Vagina (tissue), 2 donors: ENCODE measurements around the gene COBL. TPM values are rescaled to one million over a fixed set of nuclear protein-coding genes. Genes with fewer than 3 reads are reported as not detected.

Experiments
- DNase-seq, 2 donors: peaks; one replicate each; pipeline ENCODE4 v3.0.0-alpha.2; 2017; ENCODE audit errors: extremely low spot score in 2 of 2
- H3K27ac ChIP-seq: fragments of 200-600 bp; sonication (generic); one replicate; pipeline ENCODE4 v1.5.1; 2019
- H3K27me3 ChIP-seq: fragments of 200-600 bp; sonication (generic); one replicate; pipeline ENCODE4 v1.5.1; 2019
- H3K36me3 ChIP-seq, 2 donors: fragments of 200-600 bp; sonication (generic); one replicate each; pipeline ENCODE4 v1.5.1; 2017 to 2019
- H3K4me1 ChIP-seq: fragments of 200-600 bp; sonication (generic); one replicate; pipeline ENCODE4 v1.5.1; 2019
- H3K4me3 ChIP-seq, 2 donors: fragments of 200-600 bp; sonication (generic); 1 replicate in 1 of 2; 2 replicates in 1 of 2; pipeline ENCODE4 v1.5.1; 2016 to 2019
- H3K9me3 ChIP-seq: fragments of 200-600 bp; sonication (generic); one replicate; pipeline ENCODE4 v1.5.1; 2019
- CTCF ChIP-seq, 3 experiments: fragments of 450-650 bp in 2 of 3; fragments of 200-600 bp in 1 of 3; sonication (generic) in 1 of 3; IDR thresholded peaks; one replicate each; pipeline ENCODE4 v1.5.1; 2017 to 2019; ENCODE audit warnings: antibody characterized with exemption in 3 of 3, mild to moderate bottlenecking in 2 of 3, moderate library complexity in 2 of 3
- POLR2A ChIP-seq, 2 donors: fragments of 450-650 bp; IDR thresholded peaks; one replicate each; pipeline ENCODE4 v1.6.1; 2017; ENCODE audit warnings: antibody characterized with exemption in 2 of 2, mild to moderate bottlenecking in 2 of 2, moderate library complexity in 2 of 2
- POLR2AphosphoS5 ChIP-seq, 2 donors: sonication (generic); formaldehyde crosslinking; IDR thresholded peaks; one replicate each; pipeline ENCODE4 v1.9.0; 2017; ENCODE audit warnings: antibody characterized with exemption in 2 of 2, mild to moderate bottlenecking in 2 of 2, low read depth in 1 of 2; ENCODE audit not compliant: insufficient read depth in 1 of 2
- intact Hi-C: fragments of 100-400 bp; cut with DNase I; formaldehyde crosslinking; loops from one replicate; pipeline ENCODE4 v1.15.1; 2023
- total RNA-seq: library from RNA; depleted of rRNA; stranded (reverse); fragments of >200 nt; gene quantifications from one replicate; pipeline ENCODE4 v1.2.3, GENCODE V29; 2016

The COBL gene
- total RNA-seq, 1 donor from 2014 or later = 9.3 TPM

DNA sequence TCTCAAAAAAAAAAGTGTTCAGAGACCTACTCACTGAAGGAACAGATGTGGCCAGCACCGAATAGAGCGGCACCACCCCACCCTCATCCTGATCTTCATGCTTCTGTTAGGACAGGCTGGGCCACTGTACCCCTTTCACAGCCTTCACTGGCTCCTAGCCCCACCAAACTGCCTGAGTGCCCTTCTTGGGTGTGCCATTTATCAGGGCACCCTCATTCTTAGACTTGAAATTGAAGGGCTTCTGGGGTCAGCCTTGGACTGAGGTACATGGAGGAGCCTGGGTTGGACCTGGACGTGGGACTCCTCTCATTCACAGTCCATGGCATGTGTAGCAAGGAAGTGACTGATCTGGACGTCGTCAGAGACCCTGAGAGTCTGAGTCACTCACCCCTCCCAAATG is 190.3 kb downstream of the COBL start:
- TF ChIP-seq POLR2AphosphoS5 (IDR thresholded peaks at IDR 0.05; ENCODE audit: insufficient read depth in 1 of 2, low read depth in 1 of 2) = no peak
- TF ChIP-seq CTCF (IDR thresholded peaks at IDR 0.05) = no peak
- TF ChIP-seq POLR2A (IDR thresholded peaks at IDR 0.05) = no peak
- DNase-seq = peak; percentile 49 to 81
- intact Hi-C loops = no loop called here
- Histone ChIP-seq H3K9me3 (no peaks in the 10 kb centered on the region), H3K36me3 (no peaks in the 10 kb centered on the region), H3K27ac (no peak overlapping the region), H3K4me3 (no peak overlapping the region), H3K4me1 (no peaks in the 10 kb centered on the region), H3K27me3 (no peaks in the 10 kb centered on the region)

- Histone ChIP-seq H3K4me3 (no peak overlapping the region), H3K27ac (no peak overlapping the region), H3K9me3 (no peaks in the 10 kb centered on the region), H3K27me3 (no peaks in the 10 kb centered on the region), H3K36me3 (no peaks in the 10 kb centered on the region), H3K4me1 (no peaks in the 10 kb centered on the region)
- intact Hi-C loops = no loop called here
- DNase-seq = peak in 1 of 2 donors; percentile 67
- no peak for TF ChIP-seq CTCF (IDR thresholded peaks at IDR 0.05)
- TF ChIP-seq POLR2A (IDR thresholded peaks at IDR 0.05) = no peak
- TF ChIP-seq POLR2AphosphoS5 (IDR thresholded peaks at IDR 0.05; ENCODE audit: insufficient read depth in 1 of 2, low read depth in 1 of 2) = no peak
Observed at GRCh38 chr7:51124321-51124720, 192.3 kb downstream of the COBL start.

- no peaks in the 10 kb centered on the region for H3K9me3 ChIP-seq
- TF ChIP-seq POLR2AphosphoS5 (IDR thresholded peaks at IDR 0.05; ENCODE audit: insufficient read depth in 1 of 2, low read depth in 1 of 2) (peak; percentile 12 to 85), POLR2A (IDR thresholded peaks at IDR 0.05) (no peak), CTCF (IDR thresholded peaks at IDR 0.05) (no peak)
- no peak overlapping the region for H3K4me3 ChIP-seq
- peak in 1 of 2 donors; percentile 83 for DNase-seq
- H3K27me3 ChIP-seq = no peaks in the 10 kb centered on the region
- H3K36me3 ChIP-seq = no peaks in the 10 kb centered on the region
- H3K27ac ChIP-seq = no peak overlapping the region
- intact Hi-C loops = no loop called here
- no peaks in the 10 kb centered on the region for H3K4me1 ChIP-seq
Observed at GRCh38 chr7:51123322-51124019, 193.1 kb downstream of the COBL start.

DNA sequence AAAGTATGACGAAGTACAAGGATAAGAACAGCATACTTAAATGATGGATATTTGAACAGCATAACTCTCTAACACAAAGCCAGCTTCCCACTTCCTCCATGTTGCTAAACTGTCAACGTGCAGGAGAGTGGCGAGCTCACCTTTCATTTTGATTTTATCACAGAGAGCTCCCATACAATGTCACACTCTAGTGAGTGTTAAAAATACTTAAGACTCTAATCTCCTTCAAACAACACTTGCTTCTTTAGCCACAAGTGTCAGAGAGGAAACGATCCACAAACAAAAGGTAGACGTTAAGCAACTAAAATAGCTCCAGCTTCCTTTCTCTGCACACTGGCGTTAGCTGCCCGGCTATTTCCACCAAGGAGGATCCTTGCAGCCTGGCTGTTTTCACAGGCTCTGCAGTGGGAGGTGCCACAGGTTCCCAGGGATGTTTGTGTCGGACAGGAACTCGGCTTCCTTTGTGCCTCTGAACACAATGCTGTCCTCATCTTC is 194.6 kb downstream of the COBL start:
- intact Hi-C loops = no loop called here
- no peak for TF ChIP-seq POLR2A (IDR thresholded peaks at IDR 0.05)
- TF ChIP-seq POLR2AphosphoS5 (IDR thresholded peaks at IDR 0.05; ENCODE audit: insufficient read depth in 1 of 2, low read depth in 1 of 2) = peak in 1 of 2 donors; percentile 17
- Histone ChIP-seq H3K36me3 (no peaks in the 10 kb centered on the region), H3K4me3 (no peak overlapping the region), H3K9me3 (no peaks in the 10 kb centered on the region), H3K4me1 (no peaks in the 10 kb centered on the region), H3K27me3 (no peaks in the 10 kb centered on the region), H3K27ac (no peak overlapping the region)
- DNase-seq = no peak

GRCh38 chr7:51121036-51121790 is 195.4 kb downstream of the COBL start:
- no peak for TF ChIP-seq CTCF (IDR thresholded peaks at IDR 0.05)
- TF ChIP-seq POLR2AphosphoS5 (IDR thresholded peaks at IDR 0.05; ENCODE audit: insufficient read depth in 1 of 2, low read depth in 1 of 2) = no peak
- TF ChIP-seq POLR2A (IDR thresholded peaks at IDR 0.05) = no peak
- Histone ChIP-seq H3K4me3 (no peak overlapping the region), H3K27ac (no peak overlapping the region), H3K9me3 (no peaks in the 10 kb centered on the region), H3K36me3 (no peaks in the 10 kb centered on the region), H3K4me1 (no peaks in the 10 kb centered on the region), H3K27me3 (no peaks in the 10 kb centered on the region)
- DNase-seq = no peak
- intact Hi-C loops = no loop called here
